ENCODE results near the gene IDE. TPM values are rescaled to one million over a fixed set of nuclear protein-coding genes. Genes with fewer than 3 reads are reported as not detected.

IDE gene
- total and polyA plus RNA-seq, 2 donors (not counting 3 experiments of a cell fraction or from before 2014, with no cell fraction given) = 10.7 to 52.6 TPM

DNA sequence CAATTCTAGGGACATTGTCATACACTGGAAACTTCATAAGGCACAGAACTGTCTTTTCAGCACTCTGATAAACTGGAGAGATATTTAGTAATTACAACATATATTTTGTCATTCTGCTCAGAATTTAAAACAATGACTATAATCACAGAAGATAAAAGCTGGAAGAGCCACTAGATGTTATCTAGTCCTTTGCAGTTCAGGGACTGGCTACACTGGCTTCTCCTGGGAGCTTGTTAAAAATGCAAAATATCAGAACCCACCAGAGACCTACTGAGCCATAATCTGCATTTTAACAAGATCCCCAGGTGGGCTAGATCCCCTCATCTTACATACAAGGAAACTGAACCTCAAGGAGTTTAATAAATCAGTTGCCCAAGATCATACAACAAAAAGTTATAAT lies 32.3 kb downstream of the IDE start:
- no peak overlapping the region for H3K27ac ChIP-seq (ENCODE audit: insufficient read depth, low read depth, low read length)
- FAIRE-seq (no peak), DNase-seq (ENCODE audit: low read depth, low spot score) (no peak)
- no peaks in the 10 kb centered on the region for H3K27me3 ChIP-seq (ENCODE audit: control insufficient read depth in 2 of 2, insufficient read depth in 2 of 2, low read length in 2 of 2)
- intact Hi-C loops (cut with micrococcal nuclease) (no loop called here), dilution Hi-C loops (cut with MboI; ENCODE audit: extremely low pct_ligation_motif_present, low sequenced_read_pairs) (no loop called here)
- TF ChIP-seq CTCF (IDR thresholded peaks at IDR 0.05; ENCODE audit: extremely low read depth in 1 of 2, insufficient read depth in 1 of 2, low read depth in 1 of 2, low read length in 2 of 2) (no peak), JUN (IDR thresholded peaks at IDR 0.05; ENCODE audit: borderline replicate concordance, insufficient read depth, insufficient read length, low read depth) (no peak), FOS (IDR thresholded peaks at IDR 0.05; ENCODE audit: borderline replicate concordance, insufficient read depth, low read length) (no peak), POLR2AphosphoS5 (IDR thresholded peaks at IDR 0.05; ENCODE audit: insufficient read depth, low read depth, low read length) (no peak), EZH2 (IDR thresholded peaks at IDR 0.05; ENCODE audit: borderline replicate concordance, low read depth, low read length, severe bottlenecking) (no peak)
- H3K79me2 ChIP-seq (ENCODE audit: control insufficient read depth, insufficient read depth, low read length) = peaks cover 19% of the 10 kb centered on the region
- H3K4me2 ChIP-seq (ENCODE audit: insufficient read depth, low read length) = no peak overlapping the region
- BruUV-seq (replicated peaks) = no TSS peak
- no peak overlapping the region for H2AFZ ChIP-seq (ENCODE audit: low read depth, low read length)
- H4K20me1 ChIP-seq (replicated peaks; ENCODE audit: control insufficient read depth, extremely low read depth, insufficient read depth, low read length) = peaks cover 2% of the 10 kb centered on the region
- H3K9me3 ChIP-seq (replicated peaks; ENCODE audit: control insufficient read depth, insufficient read depth, low read length) = no peaks in the 10 kb centered on the region
- peaks cover 0 to 2% of the 10 kb centered on the region in 2 experiments for H3K36me3 ChIP-seq (ENCODE audit: control insufficient read depth in 2 of 2, extremely low read depth in 1 of 2, insufficient read depth in 2 of 2, low read length in 2 of 2)
- ChIA-PET POLR2A (no interaction called here), CTCF (interaction anchor here (1.2 to 1.6 kb wide), 3 partner anchors 25 to 31 kb away, joined by 3 to 4 read pairs (median 4); no protein-coding TSS in a partner anchor)
- no peaks in the 10 kb centered on the region for H3K9me1 ChIP-seq (replicated peaks; ENCODE audit: control insufficient read depth, extremely low read depth, insufficient read depth, low read length)
- H3K4me1 ChIP-seq (ENCODE audit: control insufficient read depth, extremely low read depth, insufficient read depth, low read length) = no peaks in the 10 kb centered on the region
- no peak overlapping the region for H3K4me3 ChIP-seq (replicated peaks in 1 of 3; ENCODE audit: insufficient read depth in 1 of 3, low read depth in 1 of 3, low read length in 3 of 3)
- no peak overlapping the region for H3K9ac ChIP-seq (replicated peaks; ENCODE audit: extremely low read depth, insufficient read depth, low read length)
